CD4-positive, alpha-beta T cell treated with Interleukin-15 for 4 hours (primary cell): ENCODE results near the gene PARD3.

Source experiments
- DNase-seq: peaks from one replicate; pipeline ENCODE4 v3.0.0-alpha.2; 2020; ENCODE audit warnings: low spot score

PARD3 gene

GRCh38 chr10:34618611-34619010, 196.5 kb downstream of the PARD3 start:
- DNase-seq, result no peak

- no peak for DNase-seq
Measured at GRCh38 chr10:34615770-34616169, 199.3 kb downstream of the PARD3 start.

GRCh38 chr10:34613491-34613890, 201.6 kb downstream of the PARD3 start:
- no peak for DNase-seq

GRCh38 chr10:34612938-34613337, 202.2 kb downstream of the PARD3 start:
- no peak for DNase-seq

- DNase-seq, result no peak
Measured at GRCh38 chr10:34612446-34612845, 202.7 kb downstream of the PARD3 start.

- no peak for DNase-seq
Measured at GRCh38 chr10:34609287-34609940, 205.7 kb downstream of the PARD3 start.

GRCh38 chr10:34607894-34608293, 207.2 kb downstream of the PARD3 start:
- no peak for DNase-seq

GRCh38 chr10:34606890-34607289, 208.2 kb downstream of the PARD3 start:
- DNase-seq, result no peak

GRCh38 chr10:34602478-34602877, 212.6 kb downstream of the PARD3 start:
- no peak for DNase-seq

- no peak for DNase-seq
Measured at GRCh38 chr10:34601691-34602090, 213.4 kb downstream of the PARD3 start.

- DNase-seq, result no peak
Measured at GRCh38 chr10:34599026-34599795, 215.9 kb downstream of the PARD3 start.

- DNase-seq, result no peak
Measured at GRCh38 chr10:34596351-34596750, 218.7 kb downstream of the PARD3 start.

GRCh38 chr10:34593930-34594329, 221.2 kb downstream of the PARD3 start:
- no peak for DNase-seq

- DNase-seq, result no peak
Measured at GRCh38 chr10:34593374-34593890, 221.7 kb downstream of the PARD3 start.

- no peak for DNase-seq
Measured at GRCh38 chr10:34590793-34591192, 224.3 kb downstream of the PARD3 start.

- no peak for DNase-seq
Measured at GRCh38 chr10:34589275-34589674, 225.8 kb downstream of the PARD3 start.

GRCh38 chr10:34587680-34588019, 227.4 kb downstream of the PARD3 start:
- DNase-seq, result no peak

GRCh38 chr10:34587002-34587679, 228.0 kb downstream of the PARD3 start:
- no peak for DNase-seq

- no peak for DNase-seq
Measured at GRCh38 chr10:34585422-34586112, 229.5 kb downstream of the PARD3 start.

GRCh38 chr10:34584164-34584563, 230.9 kb downstream of the PARD3 start:
- DNase-seq, result no peak

- no peak for DNase-seq
Measured at GRCh38 chr10:34581801-34582532, 233.1 kb downstream of the PARD3 start.

- DNase-seq, result no peak
Measured at GRCh38 chr10:34580643-34581042, 234.5 kb downstream of the PARD3 start.
